GM21367 (cell line): ENCODE measurements around the gene IL12RB2.
"Not testable (repeated sequence)": the region's sequence is repeated elsewhere in the genome, so short reads cannot be mapped to it uniquely, and the experiment has no call there.

ENCODE experiments used
- ATAC-seq: cut with Tn5 transposase; IDR thresholded peaks from one replicate; pipeline ENCODE4 v1.9.1; 2021; ENCODE audit not compliant: unreplicated experiment

The IL12RB2 gene

GRCh38 chr1:67393240-67393639 lies 85.6 kb downstream of the IL12RB2 start:
- no peak for ATAC-seq

- no peak for ATAC-seq
Measured at GRCh38 chr1:67393737-67394136, 86.1 kb downstream of the IL12RB2 start.

DNA sequence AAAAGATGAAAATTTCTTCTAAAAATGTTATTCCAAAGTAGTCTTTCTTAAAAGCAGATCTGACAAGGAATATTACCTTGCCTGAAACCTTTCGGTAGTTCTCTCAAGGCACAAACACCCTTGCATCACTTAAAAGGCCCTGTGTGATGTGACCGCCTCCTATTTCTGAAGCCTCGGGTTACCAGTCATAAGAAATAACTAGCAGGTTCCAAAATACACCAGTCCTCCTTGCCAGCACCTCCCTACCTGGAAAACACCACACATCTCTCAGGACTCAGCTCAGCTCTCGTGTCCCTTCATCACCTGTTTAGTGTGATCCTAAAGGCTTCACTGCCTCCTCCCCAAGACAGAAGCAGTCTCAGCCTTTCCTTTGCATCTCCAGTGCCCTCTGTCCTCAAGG lies 86.9 kb downstream of the IL12RB2 start:
- no peak for ATAC-seq

DNA sequence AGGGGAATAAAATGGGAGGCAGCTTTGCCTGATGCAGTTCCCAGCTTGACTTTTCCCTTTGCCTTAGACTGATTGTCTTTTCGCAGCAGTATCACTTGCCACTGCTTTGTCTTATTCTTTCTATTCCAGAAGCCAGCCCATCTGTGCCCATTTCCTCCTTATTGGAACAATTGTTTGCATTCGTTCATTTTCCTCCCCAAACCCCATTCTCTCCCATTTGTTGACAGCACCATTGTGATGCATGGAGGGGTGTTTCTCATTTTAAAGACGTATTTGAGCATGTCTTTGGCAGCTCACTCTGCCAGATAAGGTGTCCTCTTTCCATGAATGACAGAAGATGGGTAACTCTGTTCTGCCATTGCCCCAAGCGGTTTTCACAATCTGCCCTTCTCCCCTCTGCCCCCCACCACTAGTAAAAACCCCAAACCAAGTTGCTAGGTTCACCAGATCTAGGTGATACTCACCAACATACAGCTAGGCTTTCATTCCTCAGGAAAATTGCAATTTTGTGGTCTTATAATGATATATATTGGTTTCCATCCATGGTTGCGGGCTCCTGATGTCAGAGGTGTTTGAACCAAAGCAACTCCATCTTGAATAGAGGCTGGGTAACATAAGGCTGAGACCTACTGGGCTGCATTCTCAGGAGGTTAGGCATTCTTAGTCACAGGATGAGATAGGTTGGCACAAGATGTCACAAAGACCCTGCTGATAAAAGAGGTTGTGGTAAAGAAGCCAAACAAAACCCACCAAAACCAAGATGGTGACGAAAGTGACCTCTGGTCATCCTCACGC lies 91.7 kb downstream of the IL12RB2 start:
- ATAC-seq: no peak

GRCh38 chr1:67400029-67400786 lies 92.5 kb downstream of the IL12RB2 start:
- not testable (repeated sequence) for ATAC-seq

GRCh38 chr1:67401443-67401842 lies 93.8 kb downstream of the IL12RB2 start:
- no peak for ATAC-seq

DNA sequence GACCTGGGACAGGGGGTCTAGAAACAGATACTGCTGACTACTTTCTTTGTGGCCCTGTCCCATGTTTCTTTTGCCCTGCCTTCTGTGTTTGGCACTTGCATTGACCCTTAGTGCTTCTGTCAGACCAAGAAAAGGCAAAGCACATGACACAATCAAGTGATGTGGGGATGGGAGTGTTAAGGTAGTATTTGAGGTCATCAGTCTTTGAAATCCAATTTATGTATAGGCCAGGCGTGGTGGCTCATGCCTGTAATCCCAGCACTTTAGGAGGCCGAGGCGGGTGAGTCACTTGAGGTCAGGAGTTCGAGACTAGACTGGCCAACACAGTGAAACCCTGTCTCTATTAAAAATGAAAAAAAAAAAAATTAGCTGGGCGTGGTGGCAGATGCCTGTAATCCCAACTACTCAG lies 96.5 kb downstream of the IL12RB2 start:
- ATAC-seq: no peak

DNA sequence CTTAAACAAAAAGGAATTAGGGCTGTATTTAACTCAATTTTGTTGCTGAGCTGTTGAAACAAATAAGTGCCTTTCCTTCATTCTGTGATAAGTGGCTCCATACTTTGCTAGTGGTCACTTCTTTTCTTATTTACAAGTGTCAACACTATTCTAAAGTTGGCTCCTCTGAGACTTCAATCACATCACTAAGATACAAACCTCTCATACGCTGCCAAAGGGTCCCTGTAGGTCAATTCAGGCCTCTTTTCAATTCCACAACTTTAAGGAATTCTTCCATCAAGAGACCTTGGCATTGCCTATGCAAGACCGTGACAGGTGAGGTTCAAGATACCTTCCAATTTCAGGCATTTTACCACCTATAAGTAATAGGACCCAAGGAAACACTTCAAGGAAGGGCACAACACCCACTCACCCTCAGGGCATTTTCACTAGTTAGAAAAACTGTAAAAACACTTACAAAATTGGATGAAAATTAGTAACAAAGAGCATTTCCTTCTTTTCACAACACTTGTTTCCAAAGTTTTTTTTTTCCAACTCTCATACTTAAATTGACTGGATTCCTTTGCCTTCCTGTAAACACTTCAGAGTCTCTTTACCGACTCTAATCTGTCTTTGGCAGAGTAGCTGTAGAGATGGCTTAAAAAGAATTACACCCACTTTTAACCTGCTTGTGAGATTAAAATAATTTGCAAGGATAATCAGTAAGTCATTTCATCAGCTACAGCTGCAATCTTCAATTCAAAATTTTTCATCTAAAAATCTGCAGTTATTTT lies 98.0 kb downstream of the IL12RB2 start:
- ATAC-seq: no peak

DNA sequence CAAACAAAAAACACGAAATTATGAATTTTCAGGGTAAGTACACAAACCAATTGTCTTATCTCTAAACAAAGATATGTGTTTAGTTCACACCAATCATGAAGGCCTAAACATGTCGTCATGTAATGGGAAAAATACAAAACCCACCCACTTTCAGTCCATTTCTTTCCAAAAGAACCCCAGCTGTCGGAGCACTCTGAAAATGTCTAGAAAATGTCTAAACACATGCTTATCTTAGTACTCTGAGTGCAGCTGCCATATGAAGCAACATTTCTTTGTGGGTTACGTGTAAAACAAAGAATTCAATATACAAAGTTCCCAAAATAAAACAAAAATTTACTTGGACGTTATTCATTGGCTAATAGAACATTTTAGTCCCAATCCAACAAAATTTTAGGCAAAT lies 99.8 kb downstream of the IL12RB2 start:
- ATAC-seq: no peak

GRCh38 chr1:67408148-67408547 lies 100.5 kb downstream of the IL12RB2 start:
- ATAC-seq: no peak

DNA sequence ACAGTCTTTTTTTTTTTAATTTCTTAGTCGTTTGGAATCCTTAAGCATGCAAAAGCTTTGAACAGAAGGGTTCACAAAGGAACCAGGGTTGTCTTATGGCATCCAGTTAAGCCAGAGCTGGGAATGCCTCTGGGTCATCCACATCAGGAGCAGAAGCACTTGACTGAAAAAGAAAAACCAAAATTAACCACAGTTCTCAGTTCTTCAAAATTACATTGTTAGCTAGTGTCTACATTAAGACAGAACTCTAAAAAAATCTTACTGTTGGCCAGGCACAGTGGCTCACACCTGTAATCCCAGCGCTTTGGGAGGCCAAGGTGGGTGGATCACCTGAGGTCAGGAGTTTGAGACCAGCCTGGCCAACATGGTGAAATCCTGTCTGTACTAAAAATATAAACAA lies 105.4 kb downstream of the IL12RB2 start:
- not testable (repeated sequence) for ATAC-seq

DNA sequence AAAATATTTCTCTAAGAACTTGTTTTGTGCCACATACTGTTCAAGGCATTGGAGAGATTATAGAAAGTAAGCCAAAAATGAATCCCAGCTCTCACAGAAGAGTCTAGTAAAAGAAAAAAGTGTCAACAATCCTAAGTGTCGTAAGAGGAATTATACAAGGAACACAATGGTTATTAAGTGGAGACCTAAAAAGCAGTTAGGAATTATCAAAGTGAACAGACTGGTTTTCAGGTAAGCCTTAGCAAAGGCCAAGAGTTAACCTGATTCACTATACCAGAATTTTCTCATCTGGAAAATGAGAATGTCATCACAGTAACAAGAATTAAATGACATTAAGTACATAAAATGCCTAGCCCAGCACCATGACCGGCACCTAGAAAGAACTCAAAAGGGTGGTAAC lies 106.9 kb downstream of the IL12RB2 start:
- no peak for ATAC-seq

GRCh38 chr1:67415041-67415440 lies 107.4 kb downstream of the IL12RB2 start:
- no peak for ATAC-seq

DNA sequence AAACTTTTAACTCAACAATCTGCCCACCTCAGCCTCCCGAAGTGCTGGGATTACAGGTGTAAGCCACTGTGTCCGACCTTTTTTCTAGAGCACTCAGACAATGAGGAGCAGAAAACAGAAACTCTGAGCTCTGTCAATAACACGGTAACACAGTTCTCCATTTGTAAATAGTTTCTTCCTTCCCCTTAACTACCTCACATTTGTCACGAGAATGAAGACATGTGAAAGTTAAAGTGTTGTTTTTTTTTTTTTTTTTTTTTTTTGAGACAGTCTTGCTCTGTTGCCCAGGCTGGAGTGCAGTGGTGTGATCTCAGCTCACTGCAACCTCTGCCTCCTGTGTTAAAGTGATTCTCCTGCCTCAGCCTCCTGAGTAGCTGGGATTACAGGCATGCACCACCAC lies 110.1 kb downstream of the IL12RB2 start:
- not testable (repeated sequence) for ATAC-seq

DNA sequence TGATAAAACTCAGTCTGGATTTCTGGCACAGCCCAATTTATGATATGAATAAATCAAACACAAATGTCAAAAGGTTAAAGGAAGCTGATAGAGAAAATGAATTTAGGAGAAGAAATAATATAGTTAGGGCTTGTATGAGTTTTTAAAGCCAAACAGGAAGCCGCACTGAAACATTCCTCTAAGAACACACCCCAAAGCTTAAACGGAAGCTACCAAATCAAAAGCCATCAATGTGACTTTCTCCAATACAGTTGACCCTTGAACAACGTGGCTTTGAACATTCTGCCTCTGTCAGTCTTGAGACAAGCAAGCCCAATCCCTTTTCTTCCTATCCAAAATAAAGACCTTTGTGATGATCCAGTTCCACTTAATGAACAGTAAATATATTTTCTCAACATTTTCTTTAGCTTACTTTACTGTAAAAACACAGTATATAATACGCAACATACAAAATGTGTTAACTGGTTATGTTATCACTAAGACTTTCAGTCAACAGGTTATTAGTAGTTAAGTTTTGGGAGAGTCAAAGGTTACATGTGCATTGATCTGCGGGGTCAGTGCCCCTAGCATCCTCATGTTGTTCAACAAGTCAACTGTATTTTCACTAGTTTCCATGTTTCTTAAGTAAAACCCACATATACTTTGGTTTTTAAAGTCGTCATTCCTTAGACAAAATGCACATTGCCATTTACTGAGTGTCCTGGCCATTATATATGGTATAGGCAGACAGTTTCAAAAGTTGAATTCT lies 111.3 kb downstream of the IL12RB2 start:
- ATAC-seq: no peak

DNA sequence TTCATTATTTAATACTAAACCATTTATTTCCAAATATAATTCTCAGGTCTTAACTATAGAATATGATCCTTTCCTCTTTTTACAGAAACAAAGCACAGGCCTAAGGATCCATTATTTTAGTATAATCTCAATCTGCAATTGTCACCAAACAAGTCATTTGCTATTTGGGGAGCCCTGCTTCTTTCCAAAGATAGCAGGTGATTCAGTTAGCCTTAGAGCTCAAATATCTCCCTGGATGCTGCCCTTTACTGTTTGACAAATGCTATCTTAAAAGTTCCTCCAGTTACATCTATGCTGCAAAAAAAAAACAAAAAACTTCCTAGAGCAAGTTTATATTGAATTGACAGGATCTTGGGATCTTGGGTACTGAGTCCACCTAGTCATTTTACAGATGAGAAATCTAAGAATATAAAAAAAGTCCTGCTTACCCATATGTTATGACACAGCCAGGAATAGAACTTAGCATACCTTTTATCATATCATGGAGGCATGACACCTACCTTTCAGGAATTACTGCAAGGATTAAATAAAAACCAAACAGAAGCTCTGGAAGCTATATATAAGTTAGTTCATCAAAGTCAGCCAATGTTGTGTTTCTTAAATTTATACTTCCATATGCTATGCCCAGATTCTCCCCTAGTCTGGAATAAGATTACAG lies 113.3 kb downstream of the IL12RB2 start:
- no peak for ATAC-seq

GRCh38 chr1:67427465-67427864 lies 119.8 kb downstream of the IL12RB2 start:
- no peak for ATAC-seq

GRCh38 chr1:67427947-67428346 lies 120.3 kb downstream of the IL12RB2 start:
- ATAC-seq: no peak

DNA sequence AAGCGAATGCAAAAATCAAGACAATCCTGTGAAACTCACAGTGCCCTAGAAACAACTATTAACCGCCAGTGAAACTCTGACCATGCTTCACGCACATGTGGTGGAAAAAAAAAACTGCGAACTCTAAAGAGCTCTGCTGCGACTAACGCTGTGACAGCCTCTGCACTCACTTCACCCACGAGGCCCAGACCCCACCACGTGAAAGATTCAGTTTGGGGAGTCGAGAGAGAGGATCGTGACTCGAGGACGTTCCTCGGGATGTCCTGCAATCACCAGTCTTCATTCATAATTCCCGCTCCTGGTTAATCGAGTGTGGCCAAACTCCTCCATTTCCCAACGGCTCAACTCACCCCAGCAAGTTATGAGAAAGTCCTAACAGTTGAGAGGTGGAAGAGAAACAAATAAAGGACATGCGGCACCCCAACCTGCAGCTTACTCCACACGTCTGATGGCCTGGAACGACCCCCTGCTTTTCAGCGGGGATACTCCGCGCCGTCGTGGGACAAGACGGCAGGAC lies 121.4 kb downstream of the IL12RB2 start:
- ATAC-seq: no peak
